Muscle layer of duodenum (tissue), 2 donors: ENCODE measurements around the gene RPS6KA4.

Experiments used
- H3K27ac ChIP-seq: one replicate; pipeline ENCODE4 v1.7.0; 2013; ENCODE audit warnings: mild to moderate bottlenecking, low read length
- H3K27me3 ChIP-seq: one replicate; pipeline ENCODE4 v1.7.0; 2013; ENCODE audit warnings: low read depth, mild to moderate bottlenecking, control low read depth, low read length
- H3K36me3 ChIP-seq, 2 donors: one replicate each; pipeline ENCODE4 v1.7.0; 2013; ENCODE audit warnings: low read length in 2 of 2, control low read depth in 1 of 2, mild to moderate bottlenecking in 1 of 2; ENCODE audit not compliant: insufficient read depth in 2 of 2, control insufficient read depth in 1 of 2
- H3K4me1 ChIP-seq, 2 donors: one replicate each; pipeline ENCODE4 v1.7.0; 2013; ENCODE audit warnings: low read length in 2 of 2, mild to moderate bottlenecking in 2 of 2, control low read depth in 1 of 2, moderate library complexity in 1 of 2; ENCODE audit not compliant: insufficient read depth in 2 of 2, control insufficient read depth in 1 of 2
- H3K4me3 ChIP-seq, 2 donors: one replicate each; pipeline ENCODE4 v1.7.0; 2013; ENCODE audit warnings: low read length in 2 of 2, low read depth in 1 of 2, mild to moderate bottlenecking in 1 of 2
- H3K9me3 ChIP-seq, 2 donors: one replicate each; pipeline ENCODE4 v1.7.0; 2013; ENCODE audit warnings: low read length in 2 of 2, control low read depth in 1 of 2, mild to moderate bottlenecking in 1 of 2; ENCODE audit not compliant: control insufficient read depth in 1 of 2
- donor health status: healthy.

Gene RPS6KA4

GRCh38 chr11:64372802-64373597 lies 14.0 kb downstream of the RPS6KA4 start:
- Histone ChIP-seq H3K4me3 (no peak overlapping the region), H3K27ac (no peak overlapping the region), H3K9me3 (no peaks in the 10 kb centered on the region), H3K27me3 (no peaks in the 10 kb centered on the region), H3K4me1 (peaks cover 0 to 2% of the 10 kb centered on the region in 2 donors), H3K36me3 (peaks cover 0 to 36% of the 10 kb centered on the region in 2 donors)

GRCh38 chr11:64373598-64373974 lies 14.6 kb downstream of the RPS6KA4 start:
- no peaks in the 10 kb centered on the region for H3K9me3 ChIP-seq
- H3K36me3 ChIP-seq = peaks cover 0 to 30% of the 10 kb centered on the region in 2 donors
- H3K27ac ChIP-seq = no peak overlapping the region
- no peak overlapping the region for H3K4me3 ChIP-seq
- peaks cover 0 to 8% of the 10 kb centered on the region in 2 donors for H3K4me1 ChIP-seq
- no peaks in the 10 kb centered on the region for H3K27me3 ChIP-seq

DNA sequence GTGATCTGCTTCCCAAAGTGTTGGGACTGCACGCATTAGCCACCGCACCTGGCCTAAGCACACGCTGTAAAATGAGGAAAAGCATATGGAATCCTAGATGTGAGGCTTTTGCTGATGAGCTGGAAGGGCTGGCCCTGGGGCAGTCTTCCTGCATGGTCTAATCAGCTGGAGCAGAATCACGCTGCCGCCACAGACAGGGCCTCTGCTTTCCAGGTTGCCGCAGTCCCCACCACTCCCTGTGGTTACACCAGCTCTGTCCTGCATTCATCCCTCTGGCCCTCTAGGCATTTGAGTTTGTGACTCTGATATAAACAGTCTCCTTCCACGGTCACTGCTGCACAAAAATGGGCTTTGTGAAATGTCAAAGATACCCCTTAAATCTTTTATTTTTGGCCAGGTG lies 17.1 kb downstream of the RPS6KA4 start:
- Histone ChIP-seq H3K4me3 (no peak overlapping the region), H3K36me3 (peaks cover 0 to 9% of the 10 kb centered on the region in 2 donors), H3K9me3 (no peaks in the 10 kb centered on the region), H3K27ac (no peak overlapping the region), H3K4me1 (peaks cover 0 to 10% of the 10 kb centered on the region in 2 donors), H3K27me3 (no peaks in the 10 kb centered on the region)

- Histone ChIP-seq H3K36me3 (no peaks in the 10 kb centered on the region), H3K9me3 (no peaks in the 10 kb centered on the region), H3K4me3 (no peak overlapping the region), H3K4me1 (peaks cover 0 to 10% of the 10 kb centered on the region in 2 donors), H3K27me3 (no peaks in the 10 kb centered on the region), H3K27ac (no peak overlapping the region)
Observed at GRCh38 chr11:64378335-64378880, 19.4 kb downstream of the RPS6KA4 start.

- H3K4me1 ChIP-seq = peaks cover 0 to 10% of the 10 kb centered on the region in 2 donors
- no peaks in the 10 kb centered on the region for H3K27me3 ChIP-seq
- H3K9me3 ChIP-seq = no peaks in the 10 kb centered on the region
- no peaks in the 10 kb centered on the region for H3K36me3 ChIP-seq
- H3K4me3 ChIP-seq = no peak overlapping the region
- no peak overlapping the region for H3K27ac ChIP-seq
Observed at GRCh38 chr11:64379160-64379559, 20.2 kb downstream of the RPS6KA4 start.

- Histone ChIP-seq H3K4me3 (no peak overlapping the region), H3K27ac (no peak overlapping the region), H3K9me3 (no peaks in the 10 kb centered on the region), H3K36me3 (no peaks in the 10 kb centered on the region), H3K4me1 (peaks cover 0 to 16% of the 10 kb centered on the region in 2 donors), H3K27me3 (no peaks in the 10 kb centered on the region)
Observed at GRCh38 chr11:64379817-64380709, 21.1 kb downstream of the RPS6KA4 start.

- H3K4me1 ChIP-seq = peaks cover 0 to 28% of the 10 kb centered on the region in 2 donors
- no peak overlapping the region for H3K4me3 ChIP-seq
- H3K27me3 ChIP-seq = no peaks in the 10 kb centered on the region
- H3K36me3 ChIP-seq = no peaks in the 10 kb centered on the region
- H3K27ac ChIP-seq = no peak overlapping the region
- no peaks in the 10 kb centered on the region for H3K9me3 ChIP-seq
Observed at GRCh38 chr11:64381350-64381749, 22.4 kb downstream of the RPS6KA4 start.

DNA sequence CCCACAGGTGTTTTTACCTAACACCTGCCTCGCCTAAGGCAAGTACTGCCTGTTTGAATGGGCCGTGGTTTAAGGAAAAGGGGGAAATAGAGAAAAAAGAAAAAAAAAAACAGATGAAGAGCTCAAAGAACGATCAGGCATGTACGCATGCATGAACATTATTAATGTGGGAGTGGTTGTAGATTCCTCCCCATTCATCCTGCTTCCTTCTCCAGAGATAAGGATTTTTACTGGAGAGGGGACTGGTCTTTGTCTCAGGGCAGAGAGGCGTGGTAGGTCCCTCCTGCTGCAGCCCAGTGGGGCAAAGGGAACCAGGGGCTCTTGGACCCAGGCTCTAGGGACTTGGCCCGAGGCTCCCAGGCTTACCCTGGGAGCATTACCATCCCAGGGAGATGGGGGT lies 23.1 kb downstream of the RPS6KA4 start:
- H3K4me1 ChIP-seq = peaks cover 0 to 29% of the 10 kb centered on the region in 2 donors
- H3K27ac ChIP-seq = no peak overlapping the region
- H3K4me3 ChIP-seq = no peak overlapping the region
- H3K9me3 ChIP-seq = no peaks in the 10 kb centered on the region
- H3K27me3 ChIP-seq = no peaks in the 10 kb centered on the region
- no peaks in the 10 kb centered on the region for H3K36me3 ChIP-seq

- Histone ChIP-seq H3K27ac (no peak overlapping the region), H3K4me1 (peaks cover 0 to 29% of the 10 kb centered on the region in 2 donors), H3K36me3 (no peaks in the 10 kb centered on the region), H3K27me3 (no peaks in the 10 kb centered on the region), H3K9me3 (no peaks in the 10 kb centered on the region), H3K4me3 (no peak overlapping the region)
Observed at GRCh38 chr11:64382586-64382985, 23.6 kb downstream of the RPS6KA4 start.

DNA sequence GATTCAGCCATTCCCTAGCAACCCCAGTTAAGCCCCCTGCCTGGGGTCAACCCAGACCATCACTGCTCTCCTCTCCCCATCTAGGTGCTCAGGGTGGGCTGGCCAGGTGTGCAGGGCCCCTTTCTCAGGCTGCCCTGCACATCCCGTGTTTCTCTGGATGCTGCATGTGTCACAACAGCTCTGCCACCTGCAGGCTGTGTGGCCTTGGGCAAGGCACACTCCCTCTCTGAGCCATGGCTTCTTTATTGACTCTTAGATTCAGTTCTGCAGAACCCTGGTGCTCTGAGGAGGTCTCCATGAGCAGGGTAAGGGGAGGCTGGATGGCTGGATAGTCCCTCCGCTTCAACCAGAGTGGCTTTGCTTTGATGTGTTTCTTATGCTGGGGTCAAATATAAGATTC lies 24.6 kb downstream of the RPS6KA4 start:
- H3K36me3 ChIP-seq = no peaks in the 10 kb centered on the region
- peaks cover 0 to 21% of the 10 kb centered on the region in 2 donors for H3K4me1 ChIP-seq
- no peak overlapping the region for H3K27ac ChIP-seq
- H3K4me3 ChIP-seq = no peak overlapping the region
- no peaks in the 10 kb centered on the region for H3K9me3 ChIP-seq
- H3K27me3 ChIP-seq = no peaks in the 10 kb centered on the region

GRCh38 chr11:64384028-64384737 lies 25.2 kb downstream of the RPS6KA4 start:
- Histone ChIP-seq H3K9me3 (no peaks in the 10 kb centered on the region), H3K27ac (no peak overlapping the region), H3K27me3 (no peaks in the 10 kb centered on the region)

More at GRCh38 chr11:64384028-64384737, 25.2 kb downstream of the RPS6KA4 start:
- Histone ChIP-seq H3K4me1 (peaks cover 0 to 19% of the 10 kb centered on the region in 2 donors), H3K4me3 (no peak overlapping the region), H3K36me3 (no peaks in the 10 kb centered on the region)
